GM19351 (cell line): ENCODE measurements around the gene SLC9A5.

Experiments
- ATAC-seq: cut with Tn5 transposase; IDR thresholded peaks from one replicate; pipeline ENCODE4 v1.9.1; 2021; ENCODE audit warnings: mild to moderate bottlenecking, moderate library complexity; ENCODE audit not compliant: unreplicated experiment

SLC9A5 gene

GRCh38 chr16:67255553-67256221, 6.9 kb downstream of the SLC9A5 start:
- ATAC-seq, result no peak

GRCh38 chr16:67256701-67257230, 8.0 kb downstream of the SLC9A5 start:
- ATAC-seq, result no peak

- no peak for ATAC-seq
Measured at GRCh38 chr16:67257486-67258160, 8.8 kb downstream of the SLC9A5 start.

- ATAC-seq, result no peak
Measured at GRCh38 chr16:67258161-67258835, 9.5 kb downstream of the SLC9A5 start.

- ATAC-seq, result no peak
Measured at GRCh38 chr16:67259705-67260104, 10.9 kb downstream of the SLC9A5 start.

GRCh38 chr16:67260426-67261063, 11.8 kb downstream of the SLC9A5 start:
- peak; percentile 56 for ATAC-seq

GRCh38 chr16:67263201-67263600, 14.4 kb downstream of the SLC9A5 start:
- ATAC-seq, result no peak

- ATAC-seq, result no peak
Measured at GRCh38 chr16:67264277-67264676, 15.5 kb downstream of the SLC9A5 start.

- ATAC-seq, result no peak
Measured at GRCh38 chr16:67264866-67265265, 16.1 kb downstream of the SLC9A5 start.

GRCh38 chr16:67265834-67266233, 17.1 kb downstream of the SLC9A5 start:
- ATAC-seq, result no peak

- ATAC-seq, result no peak
Measured at GRCh38 chr16:67268136-67268579, 19.4 kb downstream of the SLC9A5 start.

GRCh38 chr16:67269766-67270165, 21.0 kb downstream of the SLC9A5 start:
- ATAC-seq, result no peak

- no peak for ATAC-seq
Measured at GRCh38 chr16:67270931-67271338, 22.2 kb downstream of the SLC9A5 start.

- ATAC-seq, result no peak
Measured at GRCh38 chr16:67271446-67271845, 22.7 kb downstream of the SLC9A5 start.

- no peak for ATAC-seq
Measured at GRCh38 chr16:67275321-67275720, 26.5 kb downstream of the SLC9A5 start.

- no peak for ATAC-seq
Measured at GRCh38 chr16:67277294-67277998, 28.7 kb downstream of the SLC9A5 start.

GRCh38 chr16:67277999-67278772, 29.4 kb downstream of the SLC9A5 start:
- peak; percentile 14 for ATAC-seq

GRCh38 chr16:67278773-67279295, 30.1 kb downstream of the SLC9A5 start:
- ATAC-seq, result peak; percentile 49

GRCh38 chr16:67279296-67280089, 30.7 kb downstream of the SLC9A5 start, which contains the start of gene PLEKHG4:
PLEKHG4 (plus strand) TSS chr16:67279532; CDS start chr16:67280045, 513 bp downstream.
- ATAC-seq, result peak; percentile 88
